GM21786 (cell line): ENCODE measurements around the gene PAQR5.

Experiments used
- ATAC-seq: cut with Tn5 transposase; IDR thresholded peaks from one replicate; pipeline ENCODE4 v1.9.1; 2021; ENCODE audit not compliant: unreplicated experiment

PAQR5 gene

DNA sequence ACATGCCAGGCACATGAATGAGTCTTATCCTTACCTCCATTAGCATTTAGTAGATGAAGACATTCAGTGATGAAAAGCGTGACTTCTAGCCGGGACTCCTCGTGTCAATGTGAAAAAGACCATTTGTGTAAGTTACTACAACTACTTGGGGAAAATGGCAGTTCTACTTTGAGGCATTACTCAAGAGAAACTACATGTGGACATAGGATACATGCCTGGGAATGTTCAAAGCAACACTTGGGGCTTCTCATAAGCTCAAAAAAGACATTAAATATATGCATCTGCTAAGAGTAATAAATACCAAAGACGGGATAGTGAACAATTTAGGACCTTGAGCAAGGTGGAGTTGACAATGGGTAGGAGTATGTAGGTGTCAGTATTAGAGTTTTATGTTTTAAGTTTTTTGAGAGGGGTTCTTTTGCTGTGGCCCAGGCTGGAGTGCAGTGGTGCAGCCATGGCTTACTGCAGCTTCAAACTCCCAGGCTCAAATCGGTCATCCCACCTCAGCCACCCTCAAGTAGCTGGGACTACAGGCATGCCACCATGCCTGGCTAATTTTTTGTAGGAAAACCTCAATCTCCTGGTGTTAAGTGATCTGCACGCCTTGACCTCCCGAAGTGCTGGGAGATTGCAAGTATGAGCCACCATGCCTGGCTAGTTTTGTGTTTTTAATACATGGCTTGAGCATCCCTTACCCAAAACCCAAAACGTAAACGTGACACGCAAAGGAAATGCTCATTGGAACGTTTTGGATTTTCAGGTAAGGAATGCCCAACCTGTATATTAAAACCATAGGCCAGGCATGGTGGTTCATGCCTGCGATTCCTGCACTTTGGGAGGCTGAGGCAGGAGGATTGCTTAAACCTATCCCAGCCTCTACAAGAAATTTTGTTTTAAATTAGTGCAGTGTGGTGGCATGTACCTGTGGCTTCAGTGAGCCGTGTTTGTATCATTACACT is 157.8 kb downstream of the PAQR5 start:
- no peak for ATAC-seq
